ENCODE results near the gene C12orf42. TPM values are rescaled to one million over a fixed set of nuclear protein-coding genes. Genes with fewer than 3 reads are reported as not detected.

The C12orf42 gene
- total RNA-seq, 1 donor from 2014 or later = 0.11 TPM

DNA sequence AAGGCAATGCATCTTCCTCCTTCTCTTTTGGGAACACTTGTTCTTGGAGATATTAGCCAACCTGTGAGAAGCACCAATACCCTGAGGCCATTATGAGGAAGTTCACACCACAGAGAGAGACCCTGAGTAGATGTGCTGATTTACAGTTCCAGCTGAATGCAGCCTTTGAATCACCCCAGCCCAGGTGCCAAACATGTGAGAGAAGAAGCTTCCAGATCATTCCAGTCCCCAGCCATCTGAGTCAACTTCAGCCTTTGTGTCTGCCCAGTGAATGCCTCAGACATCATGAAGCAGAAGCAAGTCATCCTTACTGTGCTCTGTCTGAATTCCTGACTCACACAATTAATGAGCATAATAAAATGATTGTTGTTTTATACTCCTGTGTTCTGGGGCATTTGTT is 25.1 kb downstream of the C12orf42 start:
- Mint-ChIP-seq H3K9me3 (peaks cover under 1% of the 10 kb centered on the region), H3K27me3 (ENCODE audit: low read depth) (peaks cover 12% of the 10 kb centered on the region), H3K27ac (no peak overlapping the region), H3K4me1 (no peaks in the 10 kb centered on the region), H3K4me3 (no peak overlapping the region), H3K36me3 (no peaks in the 10 kb centered on the region)
- TF ChIP-seq, protein P1, sequence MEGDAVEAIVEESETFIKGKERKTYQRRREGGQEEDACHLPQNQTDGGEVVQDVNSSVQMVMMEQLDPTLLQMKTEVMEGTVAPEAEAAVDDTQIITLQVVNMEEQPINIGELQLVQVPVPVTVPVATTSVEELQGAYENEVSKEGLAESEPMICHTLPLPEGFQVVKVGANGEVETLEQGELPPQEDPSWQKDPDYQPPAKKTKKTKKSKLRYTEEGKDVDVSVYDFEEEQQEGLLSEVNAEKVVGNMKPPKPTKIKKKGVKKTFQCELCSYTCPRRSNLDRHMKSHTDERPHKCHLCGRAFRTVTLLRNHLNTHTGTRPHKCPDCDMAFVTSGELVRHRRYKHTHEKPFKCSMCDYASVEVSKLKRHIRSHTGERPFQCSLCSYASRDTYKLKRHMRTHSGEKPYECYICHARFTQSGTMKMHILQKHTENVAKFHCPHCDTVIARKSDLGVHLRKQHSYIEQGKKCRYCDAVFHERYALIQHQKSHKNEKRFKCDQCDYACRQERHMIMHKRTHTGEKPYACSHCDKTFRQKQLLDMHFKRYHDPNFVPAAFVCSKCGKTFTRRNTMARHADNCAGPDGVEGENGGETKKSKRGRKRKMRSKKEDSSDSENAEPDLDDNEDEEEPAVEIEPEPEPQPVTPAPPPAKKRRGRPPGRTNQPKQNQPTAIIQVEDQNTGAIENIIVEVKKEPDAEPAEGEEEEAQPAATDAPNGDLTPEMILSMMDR (IDR thresholded peaks at IDR 0.05; ENCODE audit: unreplicated experiment) = no peak
- DNase-seq (ENCODE audit: low spot score in 2 of 2, unreplicated experiment in 2 of 2) = no peak

DNA sequence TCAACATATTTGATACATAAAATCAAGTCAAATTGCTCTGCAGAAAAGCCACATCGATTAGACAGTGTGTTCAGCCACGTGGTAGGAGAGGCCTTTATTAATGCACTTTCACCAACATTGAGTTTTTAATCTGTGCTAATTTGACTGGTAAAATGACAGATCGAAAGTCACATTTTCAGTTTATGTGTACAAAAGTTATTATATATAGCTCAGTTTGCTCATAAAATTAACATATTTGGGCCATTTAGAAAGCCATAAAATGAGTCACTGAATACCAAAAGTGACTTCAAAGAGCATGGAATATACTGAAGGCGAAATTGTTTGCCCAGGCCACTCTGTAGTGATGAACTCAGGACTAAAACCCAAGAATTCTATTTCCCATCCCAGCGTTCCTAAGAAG is 26.0 kb downstream of the C12orf42 start:
- H3K4me3 Mint-ChIP-seq = no peak overlapping the region
- TF ChIP-seq, protein P1 (IDR thresholded peaks at IDR 0.05; ENCODE audit: unreplicated experiment) = no peak
- no peaks in the 10 kb centered on the region for H3K4me1 Mint-ChIP-seq
- H3K36me3 Mint-ChIP-seq = no peaks in the 10 kb centered on the region
- no peak for DNase-seq (ENCODE audit: low spot score in 2 of 2, unreplicated experiment in 2 of 2)
- H3K27me3 Mint-ChIP-seq (ENCODE audit: low read depth) = peaks cover 16% of the 10 kb centered on the region
- H3K9me3 Mint-ChIP-seq = peaks cover 10% of the 10 kb centered on the region
- no peak overlapping the region for H3K27ac Mint-ChIP-seq

DNA sequence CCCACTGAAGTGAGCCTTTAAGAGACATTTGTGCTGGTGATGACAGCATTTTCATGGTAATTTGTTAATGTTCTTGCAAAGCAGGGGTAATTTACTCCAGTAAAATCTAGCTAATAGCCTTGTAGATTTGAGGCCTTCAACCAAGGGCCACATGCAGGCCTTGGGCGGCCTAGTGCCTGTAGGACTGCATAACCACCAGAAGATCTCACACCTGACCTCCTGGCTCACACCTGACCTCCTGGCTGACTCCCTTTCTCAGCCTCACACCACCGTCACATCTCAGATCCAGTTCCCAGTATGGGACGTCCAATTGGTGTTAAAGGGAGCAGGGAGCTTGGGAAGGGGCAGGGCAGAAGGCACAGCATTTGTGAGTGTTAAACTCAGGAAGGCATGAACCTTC is 26.9 kb downstream of the C12orf42 start:
- Mint-ChIP-seq H3K27me3 (ENCODE audit: low read depth) (peaks cover 16% of the 10 kb centered on the region), H3K27ac (no peak overlapping the region), H3K36me3 (no peaks in the 10 kb centered on the region), H3K9me3 (peaks cover 18% of the 10 kb centered on the region), H3K4me1 (no peaks in the 10 kb centered on the region), H3K4me3 (no peak overlapping the region)
- TF ChIP-seq, protein P1 (IDR thresholded peaks at IDR 0.05; ENCODE audit: unreplicated experiment) = no peak
- no peak for DNase-seq (ENCODE audit: low spot score in 2 of 2, unreplicated experiment in 2 of 2)

DNA sequence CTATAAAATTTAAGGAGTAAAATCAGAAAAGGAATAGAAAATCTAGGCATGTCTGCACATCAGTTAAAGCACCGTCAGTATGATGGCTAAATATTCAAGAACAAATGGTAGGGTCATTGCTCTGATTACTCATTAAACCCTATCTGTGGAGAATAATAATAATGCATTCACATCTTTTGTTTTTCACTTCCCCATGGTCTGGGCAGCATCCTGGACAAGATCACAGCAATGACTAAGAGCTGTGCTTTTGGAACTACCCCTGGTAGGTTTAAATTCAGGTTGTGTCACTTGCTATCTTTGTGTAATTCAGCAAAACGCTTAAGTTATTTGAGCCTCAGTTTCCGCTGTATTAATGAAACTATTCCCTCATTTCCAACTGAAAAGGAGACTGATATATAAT is 33.1 kb downstream of the C12orf42 start:
- Mint-ChIP-seq H3K36me3 (no peaks in the 10 kb centered on the region), H3K27ac (no peak overlapping the region), H3K9me3 (peaks cover 18% of the 10 kb centered on the region), H3K27me3 (ENCODE audit: low read depth) (peaks cover 27% of the 10 kb centered on the region), H3K4me1 (no peaks in the 10 kb centered on the region), H3K4me3 (no peak overlapping the region)
- TF ChIP-seq, protein P1 (IDR thresholded peaks at IDR 0.05; ENCODE audit: unreplicated experiment) = no peak
- no peak for DNase-seq (ENCODE audit: low spot score in 2 of 2, unreplicated experiment in 2 of 2)

DNA sequence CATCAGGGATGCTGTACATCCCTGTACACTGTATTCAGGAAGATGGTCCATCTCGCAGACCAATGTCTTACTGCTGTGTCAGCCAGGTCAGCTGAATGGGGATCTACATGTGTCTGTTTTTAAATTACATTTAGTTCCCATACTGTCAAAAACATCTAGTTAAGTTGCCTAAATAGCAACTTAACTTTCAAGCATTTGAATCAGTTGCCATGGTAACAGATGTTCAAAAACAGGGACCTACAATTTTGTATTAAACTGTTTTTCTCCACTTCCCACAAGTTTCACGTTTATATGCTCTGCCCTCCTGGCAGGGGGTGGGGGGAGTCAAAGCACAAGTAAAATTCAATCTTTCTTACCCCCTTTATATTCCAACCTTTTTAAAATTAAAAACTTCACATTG is 38.3 kb downstream of the C12orf42 start:
- TF ChIP-seq, protein P1 (IDR thresholded peaks at IDR 0.05; ENCODE audit: unreplicated experiment) = no peak
- Mint-ChIP-seq H3K9me3 (peaks cover 6% of the 10 kb centered on the region), H3K27ac (no peak overlapping the region), H3K27me3 (ENCODE audit: low read depth) (peaks cover 12% of the 10 kb centered on the region), H3K4me3 (no peak overlapping the region), H3K36me3 (no peaks in the 10 kb centered on the region), H3K4me1 (no peaks in the 10 kb centered on the region)
- DNase-seq (ENCODE audit: low spot score in 2 of 2, unreplicated experiment in 2 of 2) = no peak

DNA sequence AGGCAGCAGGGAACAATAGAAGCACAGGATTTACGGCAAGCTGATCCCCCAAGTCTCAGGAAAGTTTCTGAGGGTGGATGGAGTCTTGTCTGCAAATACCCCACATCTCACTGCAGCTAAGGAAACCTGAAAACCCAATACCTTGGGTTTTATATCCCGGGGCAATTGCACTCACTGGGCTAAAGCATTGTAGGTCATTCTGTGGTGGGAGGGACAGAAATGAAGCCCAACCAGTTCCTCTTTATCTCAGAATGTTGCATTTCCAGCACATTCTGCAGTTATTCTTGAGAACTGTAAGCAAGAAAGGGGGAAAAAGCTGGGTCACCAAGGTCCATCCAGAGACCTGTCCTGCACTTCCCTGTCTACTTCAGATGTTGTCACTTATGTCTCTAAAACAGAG is 39.8 kb downstream of the C12orf42 start:
- H3K4me3 Mint-ChIP-seq = no peak overlapping the region
- no peaks in the 10 kb centered on the region for H3K36me3 Mint-ChIP-seq
- no peak for DNase-seq (ENCODE audit: low spot score in 2 of 2, unreplicated experiment in 2 of 2)
- H3K27ac Mint-ChIP-seq = no peak overlapping the region
- H3K27me3 Mint-ChIP-seq (ENCODE audit: low read depth) = peaks cover 12% of the 10 kb centered on the region
- peaks cover 11% of the 10 kb centered on the region for H3K9me3 Mint-ChIP-seq
- H3K4me1 Mint-ChIP-seq = no peaks in the 10 kb centered on the region
- TF ChIP-seq, protein P1 (IDR thresholded peaks at IDR 0.05; ENCODE audit: unreplicated experiment) = no peak

Measured in mesothelial cell of epicardium (in vitro differentiated cells).